ENCODE results near the gene NADK2.
A peak's percentile ranks its signal among the peaks of the same experiment; 100 is the strongest.
"Not testable (repeated sequence)": the region's sequence is repeated elsewhere in the genome, so short reads cannot be mapped to it uniquely, and the experiment has no call there.

Gene NADK2

DNA sequence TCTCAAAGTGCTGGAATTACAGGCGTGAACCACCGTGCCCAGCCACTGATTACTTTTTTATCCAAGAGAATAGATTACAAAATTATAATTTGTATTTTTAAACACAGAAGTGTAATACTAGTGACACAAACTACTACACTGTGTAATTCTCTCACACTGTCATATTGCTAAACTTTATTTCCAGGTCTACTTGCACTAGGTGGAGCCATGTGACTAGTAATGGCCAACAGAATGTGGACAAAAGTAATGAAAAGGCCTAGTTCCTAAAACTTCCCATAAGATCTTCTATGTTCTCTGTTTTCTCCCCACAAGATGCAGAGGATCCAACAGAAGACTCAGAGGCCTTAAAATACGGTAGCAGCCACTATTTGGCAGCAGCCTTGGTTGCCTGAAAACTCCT lies 27.3 kb downstream of the NADK2 start:
- Mint-ChIP-seq H3K36me3 (ENCODE audit: insufficient read depth) (peaks cover 14% of the 10 kb centered on the region), H3K27me3 (no peaks in the 10 kb centered on the region), H3K9me3 (no peaks in the 10 kb centered on the region), H3K27ac (no peak overlapping the region), H3K4me1 (ENCODE audit: low read depth in 2 of 2) (no peaks in the 10 kb centered on the region), H3K4me3 (no peak overlapping the region)
- ATAC-seq (replicated peaks) (no peak), DNase-seq (no peak)

DNA sequence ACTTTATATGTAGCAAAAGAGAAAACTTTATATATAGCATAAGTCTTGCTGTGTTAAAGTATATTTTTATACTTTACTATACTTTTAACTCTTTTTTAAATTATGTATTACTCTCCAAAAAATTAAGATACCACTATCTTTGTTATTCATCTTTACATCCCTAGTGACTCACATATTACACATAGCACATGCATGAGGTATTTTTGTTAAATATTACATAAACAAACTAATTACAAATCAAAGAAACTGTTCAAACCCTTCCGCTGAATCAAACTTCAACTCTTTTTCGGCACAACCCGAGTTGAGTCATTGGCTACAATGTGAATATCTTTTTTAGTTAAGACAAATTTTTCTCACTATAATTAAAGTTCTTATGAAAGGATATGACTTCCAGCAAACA lies 32.1 kb downstream of the NADK2 start:
- Mint-ChIP-seq H3K36me3 (ENCODE audit: insufficient read depth) (peaks cover 16% of the 10 kb centered on the region), H3K9me3 (no peaks in the 10 kb centered on the region), H3K27me3 (no peaks in the 10 kb centered on the region), H3K27ac (no peak overlapping the region), H3K4me1 (ENCODE audit: low read depth in 2 of 2) (no peaks in the 10 kb centered on the region), H3K4me3 (no peak overlapping the region)
- ATAC-seq (replicated peaks) (no peak), DNase-seq (no peak)

GRCh38 chr5:36208786-36209185 lies 32.9 kb downstream of the NADK2 start:
- no peaks in the 10 kb centered on the region for H3K4me1 Mint-ChIP-seq (ENCODE audit: low read depth in 2 of 2)
- DNase-seq (no peak), ATAC-seq (replicated peaks) (no peak)
- no peaks in the 10 kb centered on the region for H3K27me3 Mint-ChIP-seq
- peaks cover 16% of the 10 kb centered on the region for H3K36me3 Mint-ChIP-seq (ENCODE audit: insufficient read depth)
- no peaks in the 10 kb centered on the region for H3K9me3 Mint-ChIP-seq
- no peak overlapping the region for H3K4me3 Mint-ChIP-seq
- no peak overlapping the region for H3K27ac Mint-ChIP-seq

DNA sequence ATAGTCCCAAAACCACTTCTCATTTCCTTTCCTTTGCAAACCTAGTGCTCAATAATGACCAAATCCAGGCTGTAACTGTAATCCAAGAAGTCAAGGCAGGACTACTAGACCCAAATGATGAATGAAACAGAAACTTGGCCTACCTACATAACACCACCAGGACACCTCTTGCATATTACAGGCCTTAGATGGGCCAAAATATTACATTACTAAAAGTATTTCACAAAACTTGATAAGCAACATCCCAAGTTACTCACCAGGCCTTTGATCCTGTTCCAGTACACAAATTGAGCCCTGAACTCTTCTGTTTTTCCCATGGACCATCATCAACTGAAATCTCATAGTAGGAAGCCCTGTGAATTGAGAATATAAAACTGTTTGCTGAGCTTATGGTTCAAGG lies 34.8 kb downstream of the NADK2 start:
- H3K4me3 Mint-ChIP-seq: no peak overlapping the region
- peaks cover 16% of the 10 kb centered on the region for H3K36me3 Mint-ChIP-seq (ENCODE audit: insufficient read depth)
- H3K27me3 Mint-ChIP-seq: no peaks in the 10 kb centered on the region
- no peak overlapping the region for H3K27ac Mint-ChIP-seq
- H3K9me3 Mint-ChIP-seq: no peaks in the 10 kb centered on the region
- H3K4me1 Mint-ChIP-seq (ENCODE audit: low read depth in 2 of 2): no peaks in the 10 kb centered on the region
- DNase-seq (no peak), ATAC-seq (replicated peaks) (no peak)

- no peaks in the 10 kb centered on the region for H3K4me1 Mint-ChIP-seq (ENCODE audit: low read depth in 2 of 2)
- DNase-seq (no peak), ATAC-seq (replicated peaks) (no peak)
- H3K9me3 Mint-ChIP-seq: no peaks in the 10 kb centered on the region
- H3K27ac Mint-ChIP-seq: no peak overlapping the region
- no peak overlapping the region for H3K4me3 Mint-ChIP-seq
- H3K27me3 Mint-ChIP-seq: no peaks in the 10 kb centered on the region
- H3K36me3 Mint-ChIP-seq (ENCODE audit: insufficient read depth): peaks cover 7% of the 10 kb centered on the region
Observed at GRCh38 chr5:36205329-36205728, 36.4 kb downstream of the NADK2 start.

- H3K4me3 Mint-ChIP-seq: no peak overlapping the region
- DNase-seq: no peak
- no peaks in the 10 kb centered on the region for H3K9me3 Mint-ChIP-seq
- peaks cover 5% of the 10 kb centered on the region for H3K36me3 Mint-ChIP-seq (ENCODE audit: insufficient read depth)
- no peak for ATAC-seq (replicated peaks)
- H3K4me1 Mint-ChIP-seq (ENCODE audit: low read depth in 2 of 2): no peaks in the 10 kb centered on the region
- no peak overlapping the region for H3K27ac Mint-ChIP-seq
- no peaks in the 10 kb centered on the region for H3K27me3 Mint-ChIP-seq
Observed at GRCh38 chr5:36202521-36202961, 39.2 kb downstream of the NADK2 start.

- H3K27ac Mint-ChIP-seq: peak overlapping the region in 1 of 2 donors; percentile 19
- no peaks in the 10 kb centered on the region for H3K27me3 Mint-ChIP-seq
- H3K9me3 Mint-ChIP-seq: no peaks in the 10 kb centered on the region
- no peaks in the 10 kb centered on the region for H3K4me1 Mint-ChIP-seq (ENCODE audit: low read depth in 2 of 2)
- H3K36me3 Mint-ChIP-seq (ENCODE audit: insufficient read depth): peaks cover 11% of the 10 kb centered on the region
- H3K4me3 Mint-ChIP-seq: no peak overlapping the region
- no peak for DNase-seq
- no peak for ATAC-seq (replicated peaks)
Observed at GRCh38 chr5:36200513-36200912, 41.2 kb downstream of the NADK2 start.

DNA sequence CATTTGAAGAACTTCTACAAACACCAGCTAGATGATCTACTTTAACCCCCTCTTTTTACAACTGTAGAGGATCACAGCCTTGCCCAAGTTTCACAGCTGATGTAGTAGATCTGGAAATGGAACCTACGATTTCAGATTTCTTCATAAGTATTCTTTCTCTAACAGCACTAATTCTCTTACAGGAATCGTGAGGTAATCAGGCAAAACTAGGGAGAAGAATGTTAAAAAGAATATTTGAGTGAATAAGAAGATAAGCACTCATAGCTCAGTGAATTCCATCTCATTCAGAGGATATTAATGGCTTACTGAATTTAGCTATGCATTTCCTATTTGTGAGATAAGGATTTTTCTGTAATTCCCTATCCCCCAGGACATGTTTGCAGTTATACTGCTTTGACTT lies 42.1 kb downstream of the NADK2 start:
- ATAC-seq (replicated peaks) (no peak), DNase-seq (no peak)
- Mint-ChIP-seq H3K27me3 (no peaks in the 10 kb centered on the region), H3K36me3 (ENCODE audit: insufficient read depth) (peaks cover 11% of the 10 kb centered on the region), H3K27ac (no peak overlapping the region), H3K4me3 (no peak overlapping the region), H3K4me1 (ENCODE audit: low read depth in 2 of 2) (no peaks in the 10 kb centered on the region), H3K9me3 (no peaks in the 10 kb centered on the region)

DNA sequence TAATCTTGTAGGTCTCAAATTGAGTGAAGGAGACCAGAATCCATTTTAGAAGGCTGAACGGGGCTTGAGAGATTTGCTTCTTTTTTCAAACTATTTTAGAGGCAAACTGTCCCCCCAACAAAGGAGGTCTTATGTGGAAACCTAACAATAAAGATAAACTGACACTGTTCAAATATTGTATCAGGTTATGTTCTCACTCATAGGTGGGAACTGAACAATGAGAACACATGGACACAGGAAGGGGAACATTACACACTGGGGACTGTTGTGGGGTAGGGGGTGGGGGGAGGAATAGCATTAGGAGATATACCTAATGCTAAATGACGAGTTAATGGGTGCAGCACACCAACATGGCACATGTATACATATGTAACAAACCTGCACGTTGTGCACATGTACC lies 42.9 kb downstream of the NADK2 start:
- not testable (repeated sequence) for H3K27ac Mint-ChIP-seq; ATAC-seq (replicated peaks); H3K9me3 Mint-ChIP-seq; H3K27me3 Mint-ChIP-seq; H3K4me1 Mint-ChIP-seq (ENCODE audit: low read depth in 2 of 2); DNase-seq; H3K4me3 Mint-ChIP-seq
- H3K36me3 Mint-ChIP-seq (ENCODE audit: insufficient read depth): peaks cover 11% of the 10 kb centered on the region

- H3K36me3 Mint-ChIP-seq (ENCODE audit: insufficient read depth): peaks cover 11% of the 10 kb centered on the region
- no peaks in the 10 kb centered on the region for H3K9me3 Mint-ChIP-seq
- H3K27me3 Mint-ChIP-seq: no peaks in the 10 kb centered on the region
- ATAC-seq (replicated peaks) (no peak), DNase-seq (no peak)
- H3K4me1 Mint-ChIP-seq (ENCODE audit: low read depth in 2 of 2): no peaks in the 10 kb centered on the region
- no peak overlapping the region for H3K27ac Mint-ChIP-seq
- H3K4me3 Mint-ChIP-seq: no peak overlapping the region
Observed at GRCh38 chr5:36198281-36198680, 43.4 kb downstream of the NADK2 start.

- ATAC-seq (replicated peaks): no peak
- H3K27ac Mint-ChIP-seq: no peak overlapping the region
- no peak for DNase-seq
- H3K9me3 Mint-ChIP-seq: peaks cover 0 to 8% of the 10 kb centered on the region in 2 donors
- peaks cover 11% of the 10 kb centered on the region for H3K36me3 Mint-ChIP-seq (ENCODE audit: insufficient read depth)
- H3K4me1 Mint-ChIP-seq (ENCODE audit: low read depth in 2 of 2): peaks cover 0 to 4% of the 10 kb centered on the region in 2 donors
- H3K4me3 Mint-ChIP-seq: no peak overlapping the region
- no peaks in the 10 kb centered on the region for H3K27me3 Mint-ChIP-seq
Observed at GRCh38 chr5:36193746-36194145, 48.0 kb downstream of the NADK2 start.

DNA sequence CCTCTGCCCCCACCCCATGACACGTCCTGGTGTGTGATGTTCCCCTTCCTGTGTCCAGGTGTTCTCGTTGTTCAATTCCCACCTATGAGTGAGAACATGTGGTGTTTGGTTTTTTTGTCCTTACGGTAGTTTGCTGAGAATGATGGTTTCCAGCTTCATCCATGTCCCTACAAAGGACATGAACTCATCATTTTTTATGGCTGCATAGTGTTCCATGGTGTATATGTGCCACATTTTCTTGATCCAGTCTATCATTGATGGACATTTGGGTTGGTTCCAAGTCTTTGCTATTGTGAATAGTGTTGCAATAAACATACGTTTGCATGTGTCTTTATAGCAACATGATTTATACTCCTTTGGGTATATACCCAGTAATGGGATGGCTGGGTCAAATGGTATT lies 57.3 kb downstream of the NADK2 start:
- not testable (repeated sequence) for ATAC-seq (replicated peaks); H3K9me3 Mint-ChIP-seq; DNase-seq; H3K27ac Mint-ChIP-seq; H3K4me3 Mint-ChIP-seq; H3K27me3 Mint-ChIP-seq; H3K4me1 Mint-ChIP-seq (ENCODE audit: low read depth in 2 of 2)
- peaks cover 15% of the 10 kb centered on the region for H3K36me3 Mint-ChIP-seq (ENCODE audit: insufficient read depth)

DNA sequence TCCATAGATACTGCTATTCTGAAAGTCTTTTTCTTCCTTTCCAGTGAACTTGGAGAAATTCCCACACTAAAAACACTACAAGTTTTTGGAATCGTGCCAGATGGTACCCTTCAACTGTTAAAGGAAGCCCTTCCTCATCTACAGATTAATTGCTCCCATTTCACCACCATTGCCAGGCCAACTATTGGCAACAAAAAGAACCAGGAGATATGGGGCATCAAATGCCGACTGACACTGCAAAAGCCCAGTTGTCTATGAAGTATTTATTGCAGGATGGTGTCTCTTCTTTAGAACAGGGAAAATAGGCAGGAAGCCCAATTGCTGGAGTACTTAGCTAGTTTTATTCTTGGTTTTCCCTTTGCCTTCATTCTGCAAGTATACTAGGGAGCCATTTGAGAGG lies 60.0 kb downstream of the NADK2 start:
- ATAC-seq (replicated peaks): no peak
- no peak for DNase-seq
- H3K4me1 Mint-ChIP-seq (ENCODE audit: low read depth in 2 of 2): peaks cover 0 to 6% of the 10 kb centered on the region in 2 donors
- no peaks in the 10 kb centered on the region for H3K9me3 Mint-ChIP-seq
- H3K27me3 Mint-ChIP-seq: no peaks in the 10 kb centered on the region
- peaks cover 27% of the 10 kb centered on the region for H3K36me3 Mint-ChIP-seq (ENCODE audit: insufficient read depth)
- no peak overlapping the region for H3K4me3 Mint-ChIP-seq
- peak overlapping the region; percentile 9 to 66 for H3K27ac Mint-ChIP-seq

GRCh38 chr5:36180556-36181350 lies 61.0 kb downstream of the NADK2 start:
- peaks cover 27% of the 10 kb centered on the region for H3K36me3 Mint-ChIP-seq (ENCODE audit: insufficient read depth)
- ATAC-seq (replicated peaks) (no peak), DNase-seq (no peak)
- no peaks in the 10 kb centered on the region for H3K27me3 Mint-ChIP-seq
- peaks cover 0 to 7% of the 10 kb centered on the region in 2 donors for H3K4me1 Mint-ChIP-seq (ENCODE audit: low read depth in 2 of 2)
- peak overlapping the region in 1 of 2 donors; percentile 3 for H3K27ac Mint-ChIP-seq
- H3K9me3 Mint-ChIP-seq: no peaks in the 10 kb centered on the region
- no peak overlapping the region for H3K4me3 Mint-ChIP-seq

Data from effector memory CD8-positive, alpha-beta T cell (primary cell).